ENCODE results near the gene ASF1A.

DNA sequence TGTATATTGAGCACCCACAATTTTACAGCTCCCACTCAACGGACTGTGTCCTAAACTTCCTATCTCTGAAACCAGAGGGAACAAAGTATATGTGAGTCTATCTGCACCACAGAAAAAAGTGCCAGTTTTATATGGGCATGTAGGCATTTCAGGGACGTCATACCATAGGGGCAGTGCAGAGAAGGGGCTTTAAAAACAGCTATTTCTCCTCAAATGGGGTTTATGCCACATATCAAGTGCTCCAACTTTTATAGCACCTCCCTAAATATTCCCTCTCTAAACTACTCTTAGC is 28.9 kb upstream of the ASF1A start:
- TF ChIP-seq POLR2A (IDR thresholded peaks at IDR 0.05), result no peak
- TF ChIP-seq, protein P1, sequence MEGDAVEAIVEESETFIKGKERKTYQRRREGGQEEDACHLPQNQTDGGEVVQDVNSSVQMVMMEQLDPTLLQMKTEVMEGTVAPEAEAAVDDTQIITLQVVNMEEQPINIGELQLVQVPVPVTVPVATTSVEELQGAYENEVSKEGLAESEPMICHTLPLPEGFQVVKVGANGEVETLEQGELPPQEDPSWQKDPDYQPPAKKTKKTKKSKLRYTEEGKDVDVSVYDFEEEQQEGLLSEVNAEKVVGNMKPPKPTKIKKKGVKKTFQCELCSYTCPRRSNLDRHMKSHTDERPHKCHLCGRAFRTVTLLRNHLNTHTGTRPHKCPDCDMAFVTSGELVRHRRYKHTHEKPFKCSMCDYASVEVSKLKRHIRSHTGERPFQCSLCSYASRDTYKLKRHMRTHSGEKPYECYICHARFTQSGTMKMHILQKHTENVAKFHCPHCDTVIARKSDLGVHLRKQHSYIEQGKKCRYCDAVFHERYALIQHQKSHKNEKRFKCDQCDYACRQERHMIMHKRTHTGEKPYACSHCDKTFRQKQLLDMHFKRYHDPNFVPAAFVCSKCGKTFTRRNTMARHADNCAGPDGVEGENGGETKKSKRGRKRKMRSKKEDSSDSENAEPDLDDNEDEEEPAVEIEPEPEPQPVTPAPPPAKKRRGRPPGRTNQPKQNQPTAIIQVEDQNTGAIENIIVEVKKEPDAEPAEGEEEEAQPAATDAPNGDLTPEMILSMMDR (IDR thresholded peaks at IDR 0.05), result no peak

All from stomach (tissue), 4 donors.